GM19452 (cell line): ENCODE results near the gene STK17B.

Experiments used
- ATAC-seq: cut with Tn5 transposase; IDR thresholded peaks from one replicate; pipeline ENCODE4 v1.9.1; 2021; ENCODE audit not compliant: unreplicated experiment

STK17B gene

DNA sequence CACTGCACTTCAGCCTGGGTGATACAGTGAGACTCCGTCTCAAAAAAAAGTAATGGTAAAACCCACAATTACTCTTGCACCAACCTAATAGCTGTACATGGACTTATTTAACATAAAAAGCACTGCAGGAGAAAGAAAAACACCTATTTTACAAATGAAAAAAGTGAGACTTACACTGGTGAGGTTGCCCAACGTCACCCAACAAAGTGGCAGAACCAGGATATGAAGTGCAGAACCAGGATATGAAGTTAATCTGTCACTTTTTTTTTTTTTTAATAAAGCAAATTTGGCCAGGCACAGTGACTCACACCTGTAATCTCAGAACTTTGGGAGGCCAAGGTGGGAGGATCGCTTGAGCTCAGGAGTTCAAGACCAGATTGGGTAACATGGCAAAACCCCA lies 13.5 kb upstream of the STK17B start:
- ATAC-seq, result no peak

DNA sequence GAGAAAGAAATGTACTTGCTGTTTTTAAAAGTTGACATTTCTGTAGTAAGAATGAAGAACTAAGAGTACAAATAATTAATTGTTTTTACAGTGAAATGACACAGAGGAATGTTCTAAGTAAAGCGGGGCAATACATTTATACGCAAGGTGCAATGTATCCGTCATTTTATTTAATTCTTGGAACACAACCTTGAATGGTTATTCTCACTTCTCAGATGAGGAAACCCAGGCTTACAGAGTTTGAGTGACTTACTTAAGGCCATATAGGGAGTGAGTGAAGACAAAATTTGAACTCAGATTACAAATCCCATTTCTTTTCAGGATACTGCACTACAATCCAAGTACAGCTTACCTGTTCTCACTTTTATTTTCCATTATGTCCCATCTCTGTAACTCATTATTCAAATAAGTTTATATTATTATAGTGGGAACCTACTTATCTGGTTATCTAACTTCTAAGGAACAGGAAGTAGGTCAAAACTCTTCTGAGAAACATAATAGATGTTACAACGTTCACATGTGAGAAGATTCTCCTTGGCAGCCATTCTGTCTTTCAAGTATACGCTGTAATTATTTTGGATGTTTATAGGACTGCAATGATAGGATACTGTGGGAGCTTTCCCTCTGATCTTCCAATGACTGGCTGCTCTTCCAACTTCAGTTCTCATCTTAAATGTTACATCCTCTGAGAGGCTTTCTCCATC lies 12.3 kb upstream of the STK17B start:
- ATAC-seq, result no peak

DNA sequence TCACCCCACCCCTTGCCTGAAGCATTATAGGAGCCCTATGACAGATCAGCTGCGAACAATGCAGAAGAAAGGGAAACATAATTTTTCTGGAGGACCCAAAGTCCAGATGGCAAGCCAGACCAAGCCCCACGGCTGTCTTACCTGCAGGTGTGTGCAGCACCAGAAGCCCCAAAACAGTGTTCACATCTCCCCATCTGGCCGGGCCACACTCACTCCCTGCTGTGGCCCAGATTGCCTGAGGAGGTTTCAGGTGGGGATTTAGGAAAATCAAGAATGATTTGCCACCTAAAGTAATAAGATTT lies 11.7 kb upstream of the STK17B start:
- ATAC-seq, result no peak

DNA sequence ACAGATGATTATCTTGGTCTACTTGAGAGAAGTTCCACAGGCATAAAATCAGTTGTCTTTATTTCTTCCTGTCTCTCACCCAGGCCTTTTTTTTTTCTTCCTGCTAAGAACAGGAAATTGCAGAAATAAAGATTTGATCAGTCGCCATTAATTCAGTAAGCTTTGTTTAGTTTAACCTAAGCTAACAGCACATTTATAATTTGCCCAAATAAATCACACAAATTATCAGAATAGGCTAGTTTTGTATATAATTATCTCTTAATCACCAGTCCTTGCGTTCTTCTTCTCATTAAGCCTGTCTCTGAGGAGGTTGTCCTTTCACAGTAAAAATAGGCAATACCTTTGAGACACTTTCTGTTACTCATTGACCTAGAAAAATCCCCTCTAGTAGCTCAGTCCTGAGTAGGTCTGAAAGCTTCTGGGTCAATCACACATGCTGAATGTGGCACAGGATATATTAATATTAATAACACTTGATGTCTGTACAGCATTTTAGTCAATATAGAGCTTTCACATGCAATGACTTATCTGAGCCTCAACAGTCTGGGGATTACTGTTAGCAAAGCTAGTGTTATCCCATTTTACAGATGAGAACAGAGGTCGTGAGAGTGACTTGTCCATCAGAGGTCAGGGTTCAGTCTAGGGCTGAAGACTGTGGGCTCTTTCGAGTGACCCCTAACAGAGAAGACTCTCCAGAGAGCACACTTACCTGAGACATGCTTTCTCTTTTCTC lies 11.2 kb upstream of the STK17B start:
- ATAC-seq, result peak; percentile 95

DNA sequence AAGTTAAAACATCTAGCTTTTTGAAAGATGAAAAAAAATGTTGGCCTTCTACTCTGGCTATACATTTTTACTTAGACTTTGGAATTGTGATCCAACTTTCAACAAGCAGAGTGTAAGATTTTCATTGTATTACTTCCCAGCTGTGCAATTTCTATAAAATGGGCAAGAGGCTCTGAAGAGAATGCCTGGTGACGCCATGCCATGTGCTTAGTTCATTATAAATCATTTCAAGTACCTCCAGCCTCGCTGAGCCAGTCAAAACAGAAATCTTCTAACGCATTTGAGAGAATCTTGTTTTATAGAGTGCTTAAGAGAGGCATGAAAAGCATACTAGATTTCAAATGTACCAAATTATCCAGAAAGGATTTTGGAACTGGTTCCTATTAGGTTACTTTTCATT lies 10.1 kb upstream of the STK17B start:
- ATAC-seq, result no peak

DNA sequence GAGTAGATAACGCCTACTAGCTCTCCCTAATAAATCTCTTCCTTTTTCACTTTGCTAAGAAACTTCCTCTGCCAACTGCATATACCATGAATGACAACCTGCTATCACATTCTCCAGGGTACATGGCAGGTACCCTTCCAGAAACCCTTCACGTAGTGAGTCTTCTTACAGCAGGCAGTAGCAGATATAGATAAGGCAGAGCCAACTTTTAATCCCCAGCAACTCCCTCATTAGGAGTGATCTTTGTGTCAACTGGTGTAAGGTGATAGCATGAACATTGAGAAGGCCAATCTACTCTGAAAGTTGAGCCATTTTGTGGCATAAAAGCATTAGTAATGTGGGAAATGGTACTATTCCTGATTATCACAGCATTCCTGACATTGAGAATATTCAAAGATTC lies 5.7 kb upstream of the STK17B start:
- no peak for ATAC-seq

DNA sequence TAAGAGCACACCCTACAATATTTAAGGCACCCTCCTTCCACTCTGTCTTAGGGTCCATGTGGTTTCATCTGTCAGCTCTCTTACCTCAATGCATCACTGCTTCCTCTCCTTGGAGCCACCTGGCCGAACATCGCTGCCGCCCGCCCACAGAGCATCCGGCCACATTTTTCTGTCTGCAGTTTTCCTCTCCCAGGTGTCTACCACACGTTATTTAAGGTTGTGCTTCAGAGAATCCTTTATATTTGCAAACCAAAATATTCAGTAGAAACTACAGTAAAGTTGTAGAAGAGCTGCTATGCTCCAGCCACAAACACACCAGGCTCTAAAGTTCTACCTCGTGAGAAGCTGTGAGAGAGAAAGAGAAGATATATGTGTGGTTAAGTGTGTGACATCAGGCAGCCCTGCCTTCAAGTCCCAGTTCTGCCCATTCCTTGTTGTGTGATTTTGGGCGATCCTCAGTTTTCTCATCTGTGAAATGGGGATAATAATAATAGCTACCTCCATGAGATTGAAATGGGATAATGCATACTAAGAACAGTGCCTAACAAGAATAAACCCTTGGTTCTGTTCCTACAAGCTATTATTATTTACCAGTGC lies 4.9 kb upstream of the STK17B start:
- peak; percentile 66 for ATAC-seq

DNA sequence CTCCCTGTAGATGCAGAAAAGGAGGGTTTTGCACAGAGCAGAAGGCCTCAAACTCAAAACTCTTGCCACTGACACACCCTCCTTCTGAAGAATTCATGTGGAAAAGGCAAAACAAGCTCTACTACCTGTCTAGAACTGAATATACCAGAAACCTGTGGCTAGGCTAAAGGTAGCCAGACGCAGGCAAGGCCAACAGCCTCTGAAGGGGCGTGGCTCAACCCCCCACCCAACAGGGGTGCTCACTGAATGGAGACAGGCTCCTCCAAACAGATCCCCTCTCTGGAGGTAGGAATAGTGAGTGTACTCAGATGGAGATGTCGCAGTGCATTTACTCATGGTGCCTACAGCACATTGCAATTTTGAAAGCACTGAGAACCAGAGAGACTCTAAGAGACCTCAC lies 3.0 kb upstream of the STK17B start:
- no peak for ATAC-seq

DNA sequence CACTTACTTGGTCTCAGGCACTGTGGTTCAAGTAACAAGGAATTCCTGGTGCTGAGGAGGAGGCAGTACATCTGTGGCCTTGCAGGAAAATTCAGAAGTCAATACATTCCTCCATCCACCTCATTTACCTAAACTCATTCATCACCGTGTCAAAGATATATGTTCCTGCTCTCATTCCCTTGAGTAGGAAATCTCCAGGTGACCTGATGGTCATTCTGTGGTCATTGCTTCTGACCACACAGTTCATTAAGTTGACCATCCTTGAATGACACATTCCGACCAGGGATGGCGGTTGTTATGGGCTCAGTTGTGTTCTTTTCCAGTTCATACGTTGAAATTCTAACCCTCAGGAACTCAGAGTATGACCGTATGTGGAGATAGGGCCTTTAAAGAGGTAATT lies 2.1 kb upstream of the STK17B start:
- ATAC-seq, result no peak

DNA sequence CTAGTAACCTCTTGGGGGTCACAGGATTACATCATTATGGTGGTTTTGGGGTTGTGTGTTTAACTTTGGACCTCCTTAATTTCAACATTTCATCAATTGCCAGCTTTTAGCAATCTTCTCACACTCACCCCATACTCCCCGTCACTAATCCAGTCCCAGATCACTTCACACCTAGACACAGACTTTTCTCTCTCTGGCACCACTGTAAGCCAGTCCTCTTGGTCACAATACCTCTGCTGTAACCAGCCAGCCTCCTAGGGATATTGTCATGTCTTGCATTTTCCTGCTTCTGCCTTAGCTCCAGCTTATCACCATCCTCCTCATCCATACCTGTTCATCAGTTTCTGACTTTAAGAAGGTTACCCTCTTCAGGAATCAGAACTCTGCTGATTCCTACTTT lies 1.6 kb upstream of the STK17B start:
- ATAC-seq, result no peak

DNA sequence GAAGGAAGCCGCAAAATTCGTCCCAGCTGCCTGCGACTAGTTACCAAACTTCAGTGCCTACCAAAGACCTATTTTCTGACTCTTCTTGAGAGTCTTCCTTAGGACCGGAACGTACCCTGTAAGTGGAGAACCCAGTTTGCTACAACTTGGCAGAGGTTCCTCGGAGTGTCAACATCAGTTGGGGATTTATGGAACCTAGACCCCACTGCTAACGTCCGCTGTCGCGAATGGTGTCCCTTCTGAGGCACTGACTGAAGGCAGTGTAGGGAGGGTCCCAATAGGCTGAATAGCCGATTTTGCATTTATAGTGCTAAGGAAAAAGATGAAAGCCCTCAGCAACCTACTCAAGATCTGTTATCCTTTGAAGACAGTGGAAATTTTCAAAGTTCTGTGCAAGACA lies 568 bp upstream of the STK17B start:
- no peak for ATAC-seq

DNA sequence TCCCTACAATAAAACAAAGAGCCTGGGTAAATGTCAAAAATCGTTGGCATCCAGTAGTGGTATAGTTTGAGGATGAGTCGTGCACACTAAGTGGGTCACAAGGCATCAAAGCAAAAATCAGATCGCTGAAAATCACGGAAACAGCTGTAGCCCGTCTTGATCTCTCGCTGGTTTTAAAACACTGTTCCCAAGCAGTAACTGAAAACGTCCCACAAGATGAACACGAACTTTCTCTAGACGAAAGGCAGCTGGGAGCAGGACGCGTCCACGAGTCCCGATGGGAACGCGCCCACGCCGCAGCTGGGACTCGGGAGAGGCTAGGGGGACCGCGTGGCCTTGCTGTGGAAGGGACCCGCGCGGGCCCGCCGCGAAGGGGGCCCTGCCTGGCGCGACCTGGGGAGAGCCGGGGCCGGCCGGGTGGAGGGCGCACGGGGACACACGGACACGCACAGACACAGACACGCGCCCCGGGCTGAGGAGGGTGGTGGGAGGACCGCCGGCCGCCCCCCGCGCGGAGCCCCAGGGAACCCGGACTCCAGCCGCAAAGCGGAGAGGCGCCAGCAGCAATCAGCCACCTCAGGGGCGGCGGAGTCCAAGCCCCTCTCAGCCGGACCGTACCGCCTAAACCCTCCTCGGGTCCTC lies 651 bp downstream of the STK17B start:
- ATAC-seq, result no peak

DNA sequence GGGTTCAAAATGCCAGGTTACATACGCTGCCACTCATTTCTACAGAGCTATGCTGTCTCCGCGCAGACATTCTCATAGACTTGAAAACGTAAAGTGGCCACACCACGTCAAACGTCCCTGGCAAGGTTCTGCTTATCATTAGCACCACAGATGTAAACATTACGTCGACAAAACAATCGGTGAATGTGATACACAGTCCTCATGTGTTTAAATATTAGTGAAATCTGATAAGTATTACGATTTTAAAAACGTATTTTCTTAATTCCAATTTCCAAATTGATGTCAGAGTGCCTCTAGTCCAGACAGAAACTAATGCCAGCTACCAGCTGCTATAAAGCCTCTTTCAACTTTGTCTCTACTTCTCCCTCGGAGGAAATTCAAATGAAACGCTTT lies 1.2 kb downstream of the STK17B start:
- ATAC-seq, result no peak

DNA sequence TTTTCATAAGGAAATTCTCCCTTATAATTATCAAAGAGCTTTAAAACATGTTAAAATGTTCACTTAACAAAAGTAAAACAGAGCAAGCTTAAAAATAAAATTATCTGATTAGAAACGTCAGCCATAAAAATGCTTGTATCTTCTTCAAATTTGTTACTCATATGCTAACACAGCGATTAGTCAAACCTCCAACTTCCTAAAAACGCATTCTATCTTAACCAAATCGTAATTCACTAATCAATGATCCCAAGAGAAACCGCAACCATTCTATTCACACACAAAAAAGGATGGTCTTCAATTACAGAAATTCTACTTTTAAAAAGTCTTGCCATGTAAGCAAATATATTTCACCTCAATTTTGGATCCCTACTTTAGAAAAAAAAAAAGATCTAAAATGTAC lies 1.9 kb downstream of the STK17B start:
- ATAC-seq, result no peak

DNA sequence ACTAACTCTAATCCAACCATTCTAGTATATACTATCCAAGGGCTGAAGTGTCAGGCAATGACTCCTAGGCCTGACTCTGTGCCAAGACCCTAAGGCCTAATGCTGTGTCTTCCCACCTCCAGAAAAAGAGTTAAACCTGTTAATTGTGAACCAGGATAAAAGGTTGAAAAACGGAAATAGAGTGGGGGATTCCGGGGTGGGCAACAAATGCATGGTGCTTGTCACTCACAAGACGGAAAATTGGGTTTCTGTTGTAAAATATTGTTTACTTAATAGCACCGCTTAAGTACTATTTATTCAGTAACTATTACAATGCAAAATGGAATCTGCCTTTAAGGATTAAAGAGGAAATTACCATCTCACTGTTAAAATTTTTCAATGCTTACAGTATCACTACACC lies 3.2 kb downstream of the STK17B start:
- no peak for ATAC-seq

DNA sequence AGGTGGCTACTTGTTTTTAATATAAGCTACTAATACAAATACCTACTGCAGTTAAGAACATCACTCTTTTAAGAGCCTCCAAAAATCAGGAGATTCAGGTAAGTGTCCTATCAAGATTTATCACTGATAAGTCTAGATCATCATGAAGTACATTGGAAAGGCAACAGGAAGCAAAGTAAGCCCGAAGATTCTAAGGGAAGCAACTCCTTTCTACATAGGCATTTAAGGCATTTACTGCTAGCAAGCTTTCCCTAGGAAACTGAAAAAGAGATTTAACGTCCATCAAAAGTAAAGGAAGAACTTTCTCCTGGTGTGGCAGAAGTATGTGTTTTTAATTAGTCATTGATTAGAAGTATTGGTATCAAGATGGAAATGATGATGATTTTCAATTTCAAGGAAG lies 3.7 kb downstream of the STK17B start:
- ATAC-seq, result no peak

DNA sequence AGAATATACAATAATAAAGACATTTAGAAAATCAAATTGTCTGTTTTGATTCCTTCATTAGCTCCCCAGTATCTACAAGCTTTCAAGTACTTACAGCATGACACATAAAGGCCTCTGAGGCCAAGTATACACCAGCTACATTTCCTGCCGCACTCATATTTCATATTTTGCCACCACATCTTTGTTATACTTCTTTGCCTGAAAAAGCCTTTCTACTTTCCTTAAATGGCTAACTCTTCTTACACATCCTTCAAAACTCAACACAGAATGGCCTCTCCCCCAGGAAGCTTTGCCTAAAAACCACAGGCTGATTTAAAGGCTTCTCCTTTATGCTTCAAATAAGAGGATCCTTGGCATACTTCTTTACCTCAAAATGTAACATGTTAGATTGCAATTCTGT lies 4.5 kb downstream of the STK17B start:
- no peak for ATAC-seq

DNA sequence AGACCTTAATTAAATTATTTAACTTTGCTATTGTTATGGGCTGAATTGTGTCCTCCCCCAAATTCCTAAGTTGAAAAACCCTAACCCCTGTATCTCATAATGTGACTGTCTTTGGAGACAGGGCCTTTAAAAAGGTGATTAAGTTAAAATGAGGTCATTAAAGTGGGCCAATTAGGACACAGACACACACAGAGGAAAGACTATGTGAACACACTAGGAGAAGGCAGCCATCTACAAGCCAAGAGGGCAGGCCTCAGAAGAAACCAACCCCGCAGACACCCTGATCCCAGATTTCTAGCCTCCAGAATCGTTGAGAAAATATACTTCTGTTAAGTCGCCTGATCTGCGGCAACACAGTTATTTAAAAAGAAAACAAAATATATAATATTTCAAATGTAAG lies 6.4 kb downstream of the STK17B start:
- ATAC-seq, result no peak

DNA sequence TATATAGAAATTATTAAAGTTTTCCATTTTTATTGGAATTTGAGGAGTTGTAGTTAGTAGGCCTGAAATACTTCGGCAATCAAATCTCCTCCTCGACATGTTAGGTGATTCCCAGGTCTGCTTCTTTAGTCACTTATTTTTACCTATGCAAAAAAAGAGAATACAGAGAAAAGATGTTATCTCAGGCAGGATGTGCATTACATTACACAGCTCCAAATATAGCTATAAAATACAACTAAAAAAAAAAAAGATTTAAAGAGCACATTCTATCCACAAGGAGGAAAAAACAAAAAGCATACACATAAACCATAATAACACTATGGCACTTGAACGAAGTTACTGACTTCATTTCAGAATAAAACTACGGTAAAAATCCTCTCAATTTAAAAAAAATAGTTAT lies 8.1 kb downstream of the STK17B start:
- ATAC-seq, result no peak

DNA sequence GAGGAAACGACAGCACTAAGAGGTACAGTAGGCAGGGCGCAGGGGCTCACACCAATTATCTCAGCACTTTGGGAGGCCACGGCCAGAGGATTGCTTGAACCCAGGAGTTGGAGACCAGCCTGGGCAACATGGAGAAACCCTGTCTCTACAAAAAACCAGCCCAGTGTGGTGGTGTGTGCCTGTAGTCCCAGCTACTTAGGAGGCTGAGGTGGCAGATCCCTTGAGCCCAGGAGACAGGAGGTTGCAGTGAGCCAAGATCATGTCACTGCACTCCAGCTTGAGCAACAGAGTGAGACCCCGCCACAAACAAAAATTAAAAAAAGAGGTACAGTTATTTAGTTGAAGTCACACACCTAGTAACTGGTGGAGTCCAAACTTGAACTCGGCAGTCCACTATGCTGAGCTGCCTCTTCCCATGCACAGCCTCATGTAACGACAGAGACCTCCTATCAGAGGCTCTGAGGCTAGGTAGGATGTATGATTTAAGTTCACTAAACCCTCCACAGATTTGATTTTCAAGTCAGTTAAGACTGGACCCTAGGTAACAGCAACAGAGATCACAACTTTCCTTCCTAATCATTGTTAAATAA lies 8.7 kb downstream of the STK17B start:
- ATAC-seq, result no peak

DNA sequence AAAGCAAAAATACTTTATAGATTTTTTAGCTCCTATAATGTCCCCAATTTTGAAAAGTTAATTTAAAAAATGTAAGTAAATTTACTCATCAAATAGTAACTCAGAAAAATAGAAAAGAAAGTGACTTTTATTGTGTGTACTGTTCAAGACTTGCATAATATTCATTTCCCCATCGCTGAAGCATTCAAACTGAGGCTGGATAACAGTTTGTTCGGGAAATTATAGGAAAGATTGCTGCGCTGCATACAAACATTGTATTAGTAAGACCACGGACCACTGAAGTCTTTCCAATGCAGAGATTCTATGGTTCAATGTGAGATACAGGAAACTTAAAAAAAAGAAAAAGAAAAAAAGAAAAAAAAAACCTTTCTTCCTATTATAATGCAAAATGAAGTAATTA lies 10.4 kb downstream of the STK17B start:
- ATAC-seq, result no peak

DNA sequence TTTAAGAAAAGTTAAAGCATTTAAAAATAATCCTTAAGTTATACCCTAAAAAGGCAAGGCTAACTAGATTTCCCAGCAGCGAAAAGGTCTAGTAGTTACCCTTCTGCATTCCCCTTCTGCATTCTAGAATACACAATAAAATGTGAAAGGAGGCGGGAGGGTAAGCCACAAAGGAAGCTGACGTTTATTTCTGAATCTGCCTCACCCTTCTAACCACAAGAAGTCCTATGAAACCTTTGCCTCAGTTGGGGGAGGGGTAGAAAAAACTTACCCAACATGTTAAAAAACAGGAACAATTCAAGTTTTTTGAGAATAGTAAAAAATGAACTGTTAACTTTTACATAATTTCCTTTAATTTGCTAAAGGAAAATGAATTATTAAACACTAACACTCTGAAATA lies 11.3 kb downstream of the STK17B start:
- ATAC-seq, result peak; percentile 78
